Measurements from ENCODE around the gene COPS9.

COPS9 gene

GRCh38 chr2:240107477-240107796, 28.7 kb downstream of the COPS9 start:
- TF ChIP-seq FOXP2 (optimal IDR thresholded peaks at IDR 0.05; ENCODE audit: borderline replicate concordance, extremely low read depth, extremely low read length, insufficient read depth) (no peak), POLR2AphosphoS5 (IDR thresholded peaks at IDR 0.05; ENCODE audit: low read depth, low read length) (no peak), REST (IDR thresholded peaks at IDR 0.05; ENCODE audit: insufficient read depth in 1 of 2, low read depth in 2 of 2, low read length in 2 of 2) (no peak), TAF1 (IDR thresholded peaks at IDR 0.05; ENCODE audit: borderline replicate concordance, insufficient read depth, low read length) (no peak), SIN3A (IDR thresholded peaks at IDR 0.05; ENCODE audit: borderline replicate concordance, insufficient read depth, low read length) (no peak)

GRCh38 chr2:240106765-240107476, 29.2 kb downstream of the COPS9 start:
- no peak for TF ChIP-seq REST (IDR thresholded peaks at IDR 0.05; ENCODE audit: insufficient read depth in 1 of 2, low read depth in 2 of 2, low read length in 2 of 2)
- no peak for TF ChIP-seq FOXP2 (optimal IDR thresholded peaks at IDR 0.05; ENCODE audit: borderline replicate concordance, extremely low read depth, extremely low read length, insufficient read depth)
- TF ChIP-seq SIN3A (IDR thresholded peaks at IDR 0.05; ENCODE audit: borderline replicate concordance, insufficient read depth, low read length) = no peak
- TF ChIP-seq TAF1 (IDR thresholded peaks at IDR 0.05; ENCODE audit: borderline replicate concordance, insufficient read depth, low read length) = no peak
- TF ChIP-seq POLR2AphosphoS5 (IDR thresholded peaks at IDR 0.05; ENCODE audit: low read depth, low read length) = no peak

GRCh38 chr2:240105982-240106381, 30.1 kb downstream of the COPS9 start:
- TF ChIP-seq REST (IDR thresholded peaks at IDR 0.05; ENCODE audit: insufficient read depth in 1 of 2, low read depth in 2 of 2, low read length in 2 of 2) (no peak), FOXP2 (optimal IDR thresholded peaks at IDR 0.05; ENCODE audit: borderline replicate concordance, extremely low read depth, extremely low read length, insufficient read depth) (no peak), TAF1 (IDR thresholded peaks at IDR 0.05; ENCODE audit: borderline replicate concordance, insufficient read depth, low read length) (no peak), POLR2AphosphoS5 (IDR thresholded peaks at IDR 0.05; ENCODE audit: low read depth, low read length) (no peak), SIN3A (IDR thresholded peaks at IDR 0.05; ENCODE audit: borderline replicate concordance, insufficient read depth, low read length) (no peak)

GRCh38 chr2:240103136-240103535, 33.0 kb downstream of the COPS9 start:
- no peak for TF ChIP-seq REST (IDR thresholded peaks at IDR 0.05; ENCODE audit: insufficient read depth in 1 of 2, low read depth in 2 of 2, low read length in 2 of 2)
- no peak for TF ChIP-seq TAF1 (IDR thresholded peaks at IDR 0.05; ENCODE audit: borderline replicate concordance, insufficient read depth, low read length)
- TF ChIP-seq POLR2AphosphoS5 (IDR thresholded peaks at IDR 0.05; ENCODE audit: low read depth, low read length) = no peak
- no peak for TF ChIP-seq SIN3A (IDR thresholded peaks at IDR 0.05; ENCODE audit: borderline replicate concordance, insufficient read depth, low read length)
- no peak for TF ChIP-seq FOXP2 (optimal IDR thresholded peaks at IDR 0.05; ENCODE audit: borderline replicate concordance, extremely low read depth, extremely low read length, insufficient read depth)
